Measurements from ENCODE around the gene SYT10.

DNA sequence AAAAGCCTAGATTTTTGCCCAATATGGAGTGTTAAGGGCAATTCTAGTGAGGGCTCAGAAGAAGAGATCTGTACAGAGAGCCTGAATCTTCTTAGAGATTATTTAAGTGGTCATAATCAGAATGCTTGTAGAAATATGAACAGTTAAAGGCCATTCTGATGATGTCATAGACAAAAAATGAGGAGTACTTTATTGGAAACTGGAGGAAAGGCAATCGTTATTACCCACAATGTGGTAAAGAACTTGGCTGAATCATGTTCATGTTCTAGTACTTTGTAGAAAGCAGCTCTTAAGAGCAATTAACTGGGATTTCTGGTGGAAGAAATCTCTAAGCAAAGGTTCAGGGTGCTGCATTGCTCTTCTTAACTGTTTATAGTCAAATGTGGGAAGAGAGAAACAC, 36.4 kb upstream of the SYT10 start:
- TF ChIP-seq, protein P1, sequence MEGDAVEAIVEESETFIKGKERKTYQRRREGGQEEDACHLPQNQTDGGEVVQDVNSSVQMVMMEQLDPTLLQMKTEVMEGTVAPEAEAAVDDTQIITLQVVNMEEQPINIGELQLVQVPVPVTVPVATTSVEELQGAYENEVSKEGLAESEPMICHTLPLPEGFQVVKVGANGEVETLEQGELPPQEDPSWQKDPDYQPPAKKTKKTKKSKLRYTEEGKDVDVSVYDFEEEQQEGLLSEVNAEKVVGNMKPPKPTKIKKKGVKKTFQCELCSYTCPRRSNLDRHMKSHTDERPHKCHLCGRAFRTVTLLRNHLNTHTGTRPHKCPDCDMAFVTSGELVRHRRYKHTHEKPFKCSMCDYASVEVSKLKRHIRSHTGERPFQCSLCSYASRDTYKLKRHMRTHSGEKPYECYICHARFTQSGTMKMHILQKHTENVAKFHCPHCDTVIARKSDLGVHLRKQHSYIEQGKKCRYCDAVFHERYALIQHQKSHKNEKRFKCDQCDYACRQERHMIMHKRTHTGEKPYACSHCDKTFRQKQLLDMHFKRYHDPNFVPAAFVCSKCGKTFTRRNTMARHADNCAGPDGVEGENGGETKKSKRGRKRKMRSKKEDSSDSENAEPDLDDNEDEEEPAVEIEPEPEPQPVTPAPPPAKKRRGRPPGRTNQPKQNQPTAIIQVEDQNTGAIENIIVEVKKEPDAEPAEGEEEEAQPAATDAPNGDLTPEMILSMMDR (IDR thresholded peaks at IDR 0.05): no peak
- TF ChIP-seq EZH2phosphoT487 (IDR thresholded peaks at IDR 0.05) (no peak), EZH2 (IDR thresholded peaks at IDR 0.05) (no peak)
